CD1c-positive myeloid dendritic cell (primary cell): ENCODE measurements around the gene BICC1.
"Not testable (repeated sequence)": the region's sequence is repeated elsewhere in the genome, so short reads cannot be mapped to it uniquely, and the experiment has no call there.

Source experiments
- DNase-seq: peaks from one replicate; pipeline ENCODE4 v3.0.0-alpha.2; 2016; ENCODE audit errors: extremely low spot score

BICC1 gene

GRCh38 chr10:58827381-58827780, 314.7 kb downstream of the BICC1 start:
- DNase-seq, result no peak

GRCh38 chr10:58829839-58830238, 317.2 kb downstream of the BICC1 start:
- no peak for DNase-seq

- no peak for DNase-seq
Observed at GRCh38 chr10:58830697-58831096, 318.0 kb downstream of the BICC1 start.

- no peak for DNase-seq
Observed at GRCh38 chr10:58833771-58834561, 321.3 kb downstream of the BICC1 start.

GRCh38 chr10:58836176-58836700, 323.6 kb downstream of the BICC1 start:
- DNase-seq, result no peak

GRCh38 chr10:58836991-58837575, 324.4 kb downstream of the BICC1 start:
- no peak for DNase-seq

- no peak for DNase-seq
Observed at GRCh38 chr10:58837826-58838225, 325.2 kb downstream of the BICC1 start.

- no peak for DNase-seq
Observed at GRCh38 chr10:58838561-58839208, 326.0 kb downstream of the BICC1 start.

- no peak for DNase-seq
Observed at GRCh38 chr10:58839771-58840170, 327.1 kb downstream of the BICC1 start.

GRCh38 chr10:58840840-58841435, 328.3 kb downstream of the BICC1 start:
- DNase-seq, result no peak

GRCh38 chr10:58842860-58843376, 330.2 kb downstream of the BICC1 start:
- DNase-seq, result no peak

- DNase-seq, result no peak
Observed at GRCh38 chr10:58843760-58844159, 331.1 kb downstream of the BICC1 start.

- DNase-seq, result no peak
Observed at GRCh38 chr10:58844680-58845079, 332.0 kb downstream of the BICC1 start.

GRCh38 chr10:58846856-58847255, 334.2 kb downstream of the BICC1 start:
- no peak for DNase-seq

GRCh38 chr10:58851606-58852005, 338.9 kb downstream of the BICC1 start:
- no peak for DNase-seq

GRCh38 chr10:58853668-58854067, 341.0 kb downstream of the BICC1 start:
- no peak for DNase-seq

- no peak for DNase-seq
Observed at GRCh38 chr10:58854811-58855210, 342.1 kb downstream of the BICC1 start.

GRCh38 chr10:58856508-58857240, 344.0 kb downstream of the BICC1 start:
- no peak for DNase-seq

GRCh38 chr10:58857251-58857805, 344.7 kb downstream of the BICC1 start:
- DNase-seq, result no peak

- not testable (repeated sequence) for DNase-seq
Observed at GRCh38 chr10:58858123-58858522, 345.5 kb downstream of the BICC1 start.

- DNase-seq, result no peak
Observed at GRCh38 chr10:58859526-58859925, 346.9 kb downstream of the BICC1 start.
